ENCODE measurements around the gene MEIS2.

MEIS2 gene

DNA sequence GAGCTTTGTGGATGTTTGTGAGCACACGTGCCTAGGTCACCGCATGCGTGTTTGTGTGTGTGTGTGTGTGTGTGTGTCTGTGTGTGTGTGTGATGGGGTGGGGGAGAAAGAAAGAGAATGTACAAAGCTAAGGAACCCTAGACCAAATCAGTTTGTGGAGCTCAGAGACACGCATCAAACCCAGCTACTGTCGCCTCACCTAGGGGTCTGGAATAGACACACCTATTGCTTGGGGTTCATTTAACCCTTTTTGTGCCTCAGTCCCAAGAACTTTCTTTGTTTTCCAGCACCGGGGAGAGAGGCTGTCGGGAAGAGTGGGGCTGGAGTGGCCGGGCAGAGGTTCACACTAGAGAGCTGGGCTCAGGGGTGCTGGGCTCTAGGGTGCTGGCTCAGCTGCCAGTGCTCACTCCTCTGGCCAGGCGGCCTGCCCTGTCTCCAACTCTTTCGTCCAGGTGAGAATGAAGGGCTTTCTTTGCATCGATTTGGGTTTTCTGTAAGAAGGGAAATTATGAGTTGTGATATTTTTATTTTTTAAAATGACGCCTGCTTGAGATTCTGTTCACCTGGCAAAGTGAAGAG, 221.6 kb downstream of the MEIS2 start:
- no peak for DNase-seq (ENCODE audit: low read depth)

DNA sequence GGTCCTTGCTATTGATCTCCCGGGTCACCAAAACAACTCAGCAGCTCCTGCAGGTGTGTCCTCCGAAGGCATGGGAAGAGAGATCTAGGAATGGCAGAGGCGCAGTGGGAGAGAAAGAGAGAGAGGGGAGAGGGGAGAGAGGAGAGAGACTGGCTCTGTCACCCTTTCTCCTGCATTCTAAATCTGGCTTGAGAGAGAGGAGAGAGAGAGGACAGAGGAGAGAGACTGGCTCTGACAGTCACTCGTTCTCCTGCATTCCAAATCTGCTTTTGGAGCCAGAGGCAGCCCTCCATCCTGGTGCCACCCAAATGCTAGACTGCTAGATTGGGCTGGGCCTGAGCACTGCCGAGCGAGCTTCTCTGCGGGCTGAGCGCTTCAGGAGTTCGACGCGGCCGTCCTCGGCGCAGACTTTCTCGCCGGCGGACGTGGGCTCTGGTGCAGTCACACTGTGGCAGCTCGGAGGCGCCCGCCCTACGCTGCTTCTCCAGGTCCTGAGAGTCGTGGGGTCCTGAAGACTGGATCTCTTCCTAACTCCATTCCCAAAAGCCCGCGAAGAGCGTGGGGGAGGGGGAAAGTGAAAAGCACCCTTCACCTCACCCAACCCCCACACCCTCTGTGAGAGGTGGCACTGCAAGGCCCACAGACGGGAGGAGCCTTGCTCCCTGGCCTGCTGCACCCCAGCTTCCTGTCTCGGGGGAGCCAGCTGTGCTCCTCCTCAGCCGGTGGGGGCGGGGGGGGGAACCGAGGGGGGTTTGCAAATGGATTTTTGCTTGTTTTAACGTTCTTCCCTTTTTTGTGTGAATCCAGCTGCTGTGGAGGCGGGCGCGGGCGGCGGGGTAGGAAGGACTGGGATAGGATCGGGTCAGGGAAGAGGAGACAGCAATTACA, 222.3 kb downstream of the MEIS2 start:
- DNase-seq (ENCODE audit: low read depth) = no peak

GRCh38 chr15:36877294-36877693, 223.1 kb downstream of the MEIS2 start:
- DNase-seq (ENCODE audit: low read depth) = no peak

DNA sequence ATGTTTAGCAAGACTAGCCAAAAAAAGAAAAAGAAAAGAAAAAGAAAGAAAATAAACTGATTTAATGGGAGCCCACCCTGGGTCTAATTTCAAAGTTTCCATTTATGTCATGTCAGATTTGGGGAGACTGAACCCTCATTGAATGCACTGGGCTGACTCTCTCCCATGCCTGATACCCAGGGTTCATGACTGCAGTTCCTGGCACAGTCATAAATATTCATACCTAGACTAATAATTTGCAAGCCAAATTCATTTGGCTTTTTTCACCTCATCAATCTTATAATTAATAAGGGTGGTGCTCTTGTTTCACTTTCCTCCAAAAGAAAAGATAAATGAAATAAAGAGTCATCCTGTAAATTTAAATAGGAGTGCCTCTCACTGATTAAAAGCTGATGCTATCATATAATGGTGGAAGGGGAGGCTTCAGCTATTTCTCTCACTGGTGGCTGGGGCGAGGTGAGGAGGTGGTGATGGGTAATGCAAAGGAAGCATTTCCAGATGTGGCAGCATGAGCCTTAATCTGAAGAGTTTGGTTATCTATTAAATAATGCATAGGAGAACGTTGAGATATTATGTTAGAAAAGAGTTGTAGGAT, 224.5 kb downstream of the MEIS2 start:
- no peak for DNase-seq (ENCODE audit: low read depth)

- DNase-seq (ENCODE audit: low read depth) = no peak
Measured at GRCh38 chr15:36874930-36875329, 225.4 kb downstream of the MEIS2 start.

GRCh38 chr15:36867436-36867835, 232.9 kb downstream of the MEIS2 start:
- DNase-seq (ENCODE audit: low read depth) = no peak

GRCh38 chr15:36866896-36867295, 233.5 kb downstream of the MEIS2 start:
- no peak for DNase-seq (ENCODE audit: low read depth)

- DNase-seq (ENCODE audit: low read depth) = no peak
Measured at GRCh38 chr15:36863570-36863969, 236.8 kb downstream of the MEIS2 start.

DNA sequence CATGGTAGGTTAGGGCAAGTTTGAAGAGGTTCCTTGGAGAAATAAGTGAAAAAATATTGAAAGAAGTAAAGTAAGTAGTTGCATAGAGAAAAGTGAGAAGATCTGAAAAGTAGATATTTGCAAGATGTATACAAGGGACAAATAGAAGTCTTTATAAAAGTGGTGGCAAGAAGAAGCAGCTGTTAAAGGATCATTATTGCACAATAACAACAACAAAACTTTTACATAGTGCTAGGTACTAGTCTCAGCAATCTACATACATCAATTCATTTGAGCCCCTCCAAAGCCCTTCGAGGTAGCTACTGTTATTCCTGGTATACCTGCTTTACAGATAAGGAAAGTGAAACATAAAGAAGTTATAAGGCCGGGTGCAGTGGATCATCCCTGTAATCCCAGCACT, 239.6 kb downstream of the MEIS2 start:
- no peak for DNase-seq (ENCODE audit: low read depth)

GRCh38 chr15:36858423-36858822, 241.9 kb downstream of the MEIS2 start:
- DNase-seq (ENCODE audit: low read depth) = no peak

GRCh38 chr15:36856339-36856973, 243.9 kb downstream of the MEIS2 start:
- no peak for DNase-seq (ENCODE audit: low read depth)

GRCh38 chr15:36850864-36851263, 249.5 kb downstream of the MEIS2 start:
- DNase-seq (ENCODE audit: low read depth) = no peak

GRCh38 chr15:36845270-36845669, 255.1 kb downstream of the MEIS2 start:
- no peak for DNase-seq (ENCODE audit: low read depth)

DNA sequence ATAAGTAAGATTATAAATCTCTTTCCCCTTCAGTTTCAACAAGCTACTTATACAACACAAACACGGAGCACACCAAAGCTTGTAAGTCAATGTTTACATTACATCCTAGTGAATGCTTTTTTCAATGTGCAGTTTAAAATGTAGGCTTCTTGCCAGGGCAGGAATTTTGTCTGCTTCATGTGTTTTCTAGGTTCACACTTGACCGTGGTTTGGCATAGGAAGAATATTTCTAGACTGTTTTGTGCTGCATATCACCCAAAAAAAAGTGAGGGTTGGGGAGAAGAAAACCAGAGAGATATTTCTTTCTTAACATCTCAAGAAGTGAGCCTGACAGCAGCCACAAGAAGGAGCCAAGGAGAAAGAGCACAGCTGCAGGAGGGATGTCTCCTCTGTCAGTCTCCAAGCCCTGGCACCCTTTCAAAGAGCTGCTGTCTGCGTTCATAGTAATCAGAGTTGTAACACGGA, 255.8 kb downstream of the MEIS2 start:
- DNase-seq (ENCODE audit: low read depth) = no peak

DNA sequence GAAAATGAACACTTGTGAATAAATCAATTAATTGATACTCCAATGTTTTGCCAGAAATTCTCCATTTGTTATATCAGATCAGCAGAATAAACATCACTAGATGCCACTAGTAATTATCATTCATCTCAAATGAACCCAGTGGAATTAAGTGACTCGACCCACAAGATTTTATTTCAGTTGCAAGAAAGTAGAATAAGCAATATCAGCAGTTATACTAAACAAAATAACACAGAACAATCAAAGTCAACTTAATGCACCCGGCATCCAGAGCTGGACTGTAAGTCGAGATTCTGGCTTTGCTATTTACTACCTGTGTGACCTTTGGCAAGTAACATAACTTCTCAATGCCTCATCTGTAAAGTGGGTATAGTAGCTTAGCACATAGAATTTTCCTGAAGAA, 256.5 kb downstream of the MEIS2 start:
- DNase-seq (ENCODE audit: low read depth) = no peak

DNA sequence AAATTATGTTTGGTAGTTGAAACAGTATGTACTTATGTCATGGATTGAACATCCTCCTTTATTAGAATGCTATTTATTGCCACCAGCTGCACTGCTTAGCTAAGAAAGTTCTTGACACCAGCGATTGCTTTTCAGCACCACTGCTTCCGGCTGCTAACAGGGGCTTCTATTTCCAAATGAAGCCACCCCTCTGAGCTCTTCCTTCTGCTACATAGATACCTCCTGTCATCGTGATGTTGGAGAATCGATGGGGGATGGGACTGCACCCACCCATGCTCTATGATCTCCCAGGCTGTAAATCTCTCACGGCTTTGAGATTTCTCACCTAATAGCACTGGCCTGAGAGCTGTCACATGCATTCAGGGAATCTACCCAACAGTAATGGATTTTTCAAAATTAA, 259.2 kb downstream of the MEIS2 start:
- DNase-seq (ENCODE audit: low read depth) = no peak
